Mononuclear cell (primary cell): ENCODE data around the gene ABCA8. TPM values are rescaled to one million over a fixed set of nuclear protein-coding genes. Genes with fewer than 3 reads are reported as not detected.

Source experiments
- H3K27me3 ChIP-seq: 2 replicates; pipeline ENCODE4 v1.6.0; 2011; ENCODE audit warnings: low read length, control low read depth; ENCODE audit not compliant: insufficient read depth
- H3K4me1 ChIP-seq: 2 replicates; pipeline ENCODE4 v1.5.1; 2011; ENCODE audit warnings: mild to moderate bottlenecking, low read length, control low read depth; ENCODE audit not compliant: insufficient read depth
- H3K4me3 ChIP-seq: 2 replicates; pipeline ENCODE4 v1.5.1; 2011; ENCODE audit warnings: mild to moderate bottlenecking, low read length, moderate library complexity
- H3K9me3 ChIP-seq: 2 replicates; pipeline ENCODE4 v1.5.1; 2011; ENCODE audit warnings: low read depth, mild to moderate bottlenecking, control low read depth, low read length
- total RNA-seq: library from RNA; depleted of rRNA; stranded (reverse); fragments of >200 nt; gene quantifications from one replicate; pipeline ENCODE4 v1.2.3, GENCODE V29; 2012

Gene ABCA8
- total RNA-seq, 1 donor: under 0.01 TPM

DNA sequence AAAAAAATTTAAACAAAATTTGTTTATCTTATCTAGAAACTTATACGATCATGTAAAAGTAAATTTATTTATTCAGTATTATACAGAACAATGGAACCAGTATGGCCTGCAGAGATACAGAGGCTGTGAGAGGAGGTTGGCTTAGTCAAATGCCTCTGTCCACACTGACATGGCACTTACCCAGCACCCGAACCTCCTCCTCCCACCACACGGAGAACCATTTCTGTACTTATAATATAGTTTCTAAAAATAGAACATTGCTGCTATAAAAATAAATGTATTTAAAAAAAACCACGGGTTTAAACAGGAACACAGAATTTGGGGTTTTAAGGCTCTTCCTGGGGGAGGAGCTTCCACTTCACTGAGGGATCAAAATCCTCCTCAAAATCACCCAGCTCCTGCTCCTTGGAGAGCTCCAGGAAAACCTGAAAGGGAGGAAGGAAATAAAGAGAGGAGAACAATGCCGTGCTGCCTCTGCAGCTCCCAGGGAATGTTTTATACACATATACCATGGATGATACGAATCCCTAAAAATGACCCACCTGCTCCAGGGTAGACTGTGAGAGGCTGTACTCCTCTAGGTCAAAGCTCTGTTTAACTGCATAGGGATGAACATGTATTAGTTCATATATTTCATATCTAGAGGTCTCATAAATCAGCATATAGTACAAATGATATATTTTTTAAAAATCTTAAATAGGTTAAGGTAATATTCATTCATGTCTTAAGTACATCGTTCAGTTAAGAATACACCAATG is 87.3 kb downstream of the ABCA8 start:
- Histone ChIP-seq H3K27me3 (no peaks in the 10 kb centered on the region), H3K4me1 (no peaks in the 10 kb centered on the region)

DNA sequence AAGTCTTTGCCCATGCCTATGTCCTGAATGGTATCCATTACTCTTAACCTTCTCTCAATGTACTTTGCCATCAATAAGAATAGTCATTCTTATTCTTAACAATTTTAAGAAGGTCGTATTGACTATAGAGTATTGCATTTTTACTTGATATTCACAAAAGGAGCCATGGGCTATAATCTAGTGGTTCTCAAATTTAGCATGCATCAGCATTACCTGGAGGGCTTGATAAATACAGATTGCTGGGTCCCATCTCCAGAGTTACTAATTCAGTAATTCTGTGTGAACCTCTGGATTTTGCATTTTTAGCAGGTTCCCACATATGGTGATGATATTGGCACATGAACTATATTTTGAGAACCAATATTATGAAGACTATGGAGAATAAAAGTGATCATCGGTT is 89.6 kb downstream of the ABCA8 start:
- Histone ChIP-seq H3K27me3 (no peaks in the 10 kb centered on the region), H3K4me3 (no peak overlapping the region), H3K9me3 (no peaks in the 10 kb centered on the region), H3K4me1 (no peaks in the 10 kb centered on the region)

More for the DNA sequence above, 87.3 kb downstream of the ABCA8 start:
- H3K9me3 ChIP-seq: no peaks in the 10 kb centered on the region
- H3K4me3 ChIP-seq: no peak overlapping the region

DNA sequence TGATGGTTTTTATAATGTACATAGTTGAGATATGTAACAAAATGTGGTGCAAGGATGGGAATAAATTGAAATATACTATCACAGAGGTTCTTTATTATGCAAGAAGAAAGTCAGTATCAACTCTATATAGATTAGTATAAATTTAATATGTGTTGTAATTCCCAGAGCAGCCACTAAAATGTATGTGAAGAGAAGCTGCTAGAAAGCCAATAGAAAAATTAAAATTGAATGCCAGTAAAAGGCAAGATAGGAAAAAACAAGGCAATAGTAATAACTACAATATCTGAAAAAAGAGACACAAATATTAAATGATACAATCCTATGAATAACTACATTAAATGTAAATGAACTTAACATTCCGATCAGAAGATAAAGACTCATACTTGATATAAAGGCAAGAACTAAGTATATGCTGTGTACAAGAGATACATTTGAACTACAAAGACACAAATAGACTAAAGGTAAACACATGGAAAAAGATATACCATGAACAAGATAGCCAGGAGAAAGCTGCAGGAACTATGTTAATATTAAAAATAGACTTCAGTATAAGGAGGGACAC is 92.0 kb downstream of the ABCA8 start:
- H3K4me3 ChIP-seq: no peak overlapping the region
- H3K4me1 ChIP-seq: no peaks in the 10 kb centered on the region
- H3K9me3 ChIP-seq: no peaks in the 10 kb centered on the region
- no peaks in the 10 kb centered on the region for H3K27me3 ChIP-seq

DNA sequence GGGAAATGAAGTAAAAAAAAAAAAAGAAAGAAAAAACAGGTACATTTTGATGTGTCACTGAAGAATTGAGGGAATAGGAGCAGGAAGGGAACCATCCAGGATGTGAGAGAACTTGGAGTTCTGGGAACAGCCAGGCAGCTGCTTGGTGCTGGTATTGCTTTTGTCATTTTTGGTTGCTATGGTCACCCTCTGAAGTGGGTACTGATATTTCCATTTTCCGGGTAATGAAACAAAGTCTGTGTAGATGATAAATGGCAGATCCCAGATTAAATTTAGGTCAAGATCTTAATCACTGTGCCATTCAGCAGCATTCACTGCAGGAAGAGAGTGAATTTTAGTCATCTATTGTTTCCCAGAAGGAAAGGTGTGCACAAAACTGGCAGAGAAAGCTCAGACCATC is 93.6 kb downstream of the ABCA8 start:
- Histone ChIP-seq H3K9me3 (no peaks in the 10 kb centered on the region), H3K27me3 (no peaks in the 10 kb centered on the region), H3K4me3 (no peak overlapping the region), H3K4me1 (no peaks in the 10 kb centered on the region)

DNA sequence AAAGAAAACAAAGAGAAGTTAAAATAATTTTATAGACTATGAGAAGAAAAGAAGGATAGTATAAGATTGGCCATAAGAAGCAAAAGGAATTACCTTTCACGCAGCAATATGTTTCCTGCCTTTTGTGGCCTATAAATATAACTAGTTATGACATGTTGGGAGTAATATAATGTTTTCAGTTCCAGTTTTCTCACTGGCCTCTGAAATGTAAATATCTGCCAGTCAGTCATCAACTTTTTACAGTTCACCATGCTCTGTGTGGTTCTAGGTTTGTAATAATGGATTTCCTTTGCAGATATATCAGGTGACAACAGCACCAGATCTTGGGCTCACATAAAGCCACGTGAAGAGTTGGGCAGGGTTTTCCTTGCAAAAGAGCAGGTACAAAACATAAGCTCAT is 94.3 kb downstream of the ABCA8 start:
- H3K27me3 ChIP-seq: no peaks in the 10 kb centered on the region

DNA sequence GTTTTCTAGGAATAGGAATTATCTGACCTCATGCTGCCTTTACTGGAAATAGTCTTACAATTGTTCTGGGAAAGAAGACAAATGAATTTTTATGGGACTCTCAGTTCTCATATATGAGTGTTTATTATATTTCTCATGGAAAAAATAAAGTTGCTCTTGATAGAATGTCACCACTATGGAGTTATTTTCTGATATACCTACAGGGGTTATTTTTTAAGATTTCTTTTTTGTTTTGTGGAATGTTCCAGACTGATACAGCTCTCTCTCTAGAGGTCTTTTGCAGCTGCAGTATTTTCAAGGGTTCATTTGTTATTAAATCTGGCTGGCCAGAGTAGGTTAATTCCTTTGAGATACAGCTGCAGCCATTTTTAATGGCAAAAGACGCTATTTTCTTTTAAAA is 100.7 kb downstream of the ABCA8 start:
- no peak overlapping the region for H3K4me3 ChIP-seq
- no peaks in the 10 kb centered on the region for H3K9me3 ChIP-seq
- no peaks in the 10 kb centered on the region for H3K4me1 ChIP-seq
- H3K27me3 ChIP-seq: no peaks in the 10 kb centered on the region

More for the DNA sequence above, 94.3 kb downstream of the ABCA8 start:
- H3K4me3 ChIP-seq: no peak overlapping the region
- H3K9me3 ChIP-seq: no peaks in the 10 kb centered on the region
- no peaks in the 10 kb centered on the region for H3K4me1 ChIP-seq

DNA sequence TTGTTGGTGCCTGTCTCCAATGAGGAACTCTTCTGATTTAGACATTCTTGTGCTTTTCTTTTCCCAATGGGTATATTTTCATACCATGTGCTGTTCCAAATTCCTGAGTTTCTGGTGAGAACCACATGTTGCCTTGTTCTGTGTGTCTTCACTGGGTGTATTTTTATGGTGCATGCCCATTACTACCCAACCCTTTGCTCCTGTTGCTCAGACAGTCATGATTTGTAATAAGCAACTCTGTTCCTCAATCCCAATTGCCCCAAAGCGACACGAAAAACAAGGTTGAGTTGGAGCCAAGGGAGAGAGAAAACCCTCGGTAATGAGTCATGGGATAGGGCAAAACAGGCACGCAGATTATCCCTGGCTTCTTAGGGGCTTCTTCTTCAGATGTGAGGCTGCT is 101.8 kb downstream of the ABCA8 start:
- H3K27me3 ChIP-seq: no peaks in the 10 kb centered on the region
- H3K4me3 ChIP-seq: no peak overlapping the region
- H3K9me3 ChIP-seq: no peaks in the 10 kb centered on the region
- H3K4me1 ChIP-seq: no peaks in the 10 kb centered on the region

DNA sequence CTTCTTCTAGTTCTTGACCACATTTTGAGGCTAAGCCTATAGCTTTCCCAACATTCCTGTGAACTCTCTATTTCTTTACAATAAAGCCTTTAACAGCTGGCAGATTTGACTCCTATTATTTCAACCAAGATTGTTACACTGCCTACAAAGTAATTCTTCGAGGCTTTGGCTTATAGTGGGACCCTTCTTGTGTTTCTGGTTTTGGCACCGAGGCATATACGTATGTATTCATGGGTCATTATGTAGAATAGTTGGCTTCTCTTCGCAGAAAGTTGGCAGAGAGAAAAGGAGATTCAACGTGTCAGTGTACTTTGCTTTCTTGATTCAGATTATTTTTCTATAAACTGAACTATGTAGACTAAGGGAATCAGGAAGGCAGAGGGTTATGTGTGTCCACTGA is 102.2 kb downstream of the ABCA8 start:
- Histone ChIP-seq H3K4me3 (no peak overlapping the region), H3K9me3 (no peaks in the 10 kb centered on the region), H3K27me3 (no peaks in the 10 kb centered on the region), H3K4me1 (no peaks in the 10 kb centered on the region)

DNA sequence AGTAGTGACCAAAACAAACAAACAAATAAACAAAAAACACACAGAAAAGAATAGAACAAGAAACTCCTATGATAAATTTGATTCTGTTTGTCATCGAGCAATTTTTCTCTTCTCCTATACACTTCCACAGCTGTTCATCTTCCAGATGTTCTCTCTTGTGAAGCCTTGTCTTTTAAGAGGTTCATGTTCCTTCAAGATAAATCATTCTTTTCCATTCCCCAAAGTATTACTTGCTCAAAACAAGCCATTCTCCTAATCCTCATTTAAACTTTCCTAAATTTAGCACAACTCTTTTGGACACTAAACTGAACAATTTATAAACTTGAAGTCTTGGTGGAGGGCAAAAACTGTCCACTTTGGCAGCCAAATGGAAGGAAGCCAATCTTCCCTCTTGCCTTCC is 103.3 kb downstream of the ABCA8 start:
- H3K4me1 ChIP-seq: no peaks in the 10 kb centered on the region
- no peaks in the 10 kb centered on the region for H3K9me3 ChIP-seq
- H3K4me3 ChIP-seq: no peak overlapping the region
- no peaks in the 10 kb centered on the region for H3K27me3 ChIP-seq

DNA sequence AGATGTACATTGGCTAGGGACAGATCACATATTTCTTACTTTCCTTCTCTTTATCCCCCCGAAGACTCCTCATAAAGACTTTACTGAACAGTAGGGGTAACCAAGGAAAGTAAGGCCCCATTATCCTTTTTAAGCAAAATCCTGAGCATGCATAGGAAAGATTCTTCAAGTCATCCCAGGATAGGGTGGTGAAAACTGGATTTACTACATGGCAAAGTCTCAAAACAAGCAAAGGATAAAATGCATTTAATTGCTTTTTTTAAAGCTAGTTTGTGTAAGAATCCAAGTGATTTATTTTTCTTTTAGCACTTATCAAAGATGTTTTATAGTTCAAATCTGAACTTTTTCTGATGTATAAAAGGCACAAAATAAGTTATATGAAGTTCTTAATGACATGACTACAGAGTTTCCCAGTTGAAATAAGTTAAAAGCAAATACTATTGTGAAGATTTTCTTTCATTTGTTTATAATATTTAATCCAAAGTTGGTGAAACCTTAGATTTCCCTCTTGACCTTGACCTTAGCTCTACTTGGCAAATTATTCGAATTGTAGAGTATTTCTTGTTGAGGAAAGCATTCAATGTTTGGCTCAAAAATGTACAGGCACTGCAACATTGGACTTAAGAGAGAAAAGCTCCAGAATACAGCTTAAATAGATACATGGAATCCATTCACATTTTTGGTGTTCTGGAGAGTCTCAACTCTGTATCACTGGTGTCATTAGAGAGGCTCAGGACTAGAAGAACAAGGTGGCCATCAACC is 104.3 kb downstream of the ABCA8 start:
- Histone ChIP-seq H3K4me3 (no peak overlapping the region), H3K4me1 (no peaks in the 10 kb centered on the region), H3K27me3 (no peaks in the 10 kb centered on the region), H3K9me3 (no peaks in the 10 kb centered on the region)

DNA sequence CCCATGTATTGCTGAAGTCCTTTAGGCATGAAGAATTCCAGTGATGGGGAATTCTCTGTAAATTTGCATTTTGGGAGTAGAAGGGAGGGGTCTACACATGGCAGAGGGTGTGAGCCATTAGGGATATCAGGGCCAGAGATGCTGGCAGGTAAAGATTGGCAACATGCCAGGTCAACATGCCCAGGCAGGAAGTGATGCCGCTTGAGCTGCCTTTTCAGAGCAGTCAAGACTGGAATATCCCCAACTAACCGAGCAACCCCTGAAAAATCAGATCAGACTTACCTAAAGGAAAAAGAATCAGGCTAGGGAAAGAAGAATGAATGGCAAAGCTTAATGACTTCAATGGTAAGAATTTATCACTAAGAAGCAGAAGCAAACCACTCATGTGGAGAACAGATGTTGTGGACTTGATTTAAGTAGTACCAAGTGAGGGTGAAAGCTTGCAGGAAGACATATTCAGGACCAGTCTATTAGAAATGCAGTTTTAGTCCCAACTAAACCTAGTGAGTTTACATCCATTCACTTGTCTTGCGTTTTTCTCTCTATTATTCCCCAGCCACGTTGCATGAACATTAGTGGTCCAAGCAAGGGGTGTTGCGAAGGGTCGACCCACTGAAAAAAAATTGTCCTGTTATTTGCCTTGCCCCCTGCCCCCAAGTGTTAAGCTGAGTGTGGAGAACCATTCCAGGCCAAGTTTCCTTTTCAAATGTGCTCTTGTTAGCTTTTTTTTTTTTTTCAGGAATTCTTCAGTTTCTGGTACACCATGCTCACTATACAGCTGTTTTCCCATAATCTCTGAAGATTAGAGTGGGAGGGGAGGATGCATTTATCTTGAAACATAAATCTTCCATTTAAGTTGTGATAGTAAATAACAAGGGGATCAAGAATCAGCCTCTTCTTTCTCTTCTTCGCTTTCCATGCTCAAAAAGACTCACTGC is 105.2 kb downstream of the ABCA8 start:
- H3K27me3 ChIP-seq: no peaks in the 10 kb centered on the region
- no peak overlapping the region for H3K4me3 ChIP-seq
- no peaks in the 10 kb centered on the region for H3K4me1 ChIP-seq
- H3K9me3 ChIP-seq: no peaks in the 10 kb centered on the region

DNA sequence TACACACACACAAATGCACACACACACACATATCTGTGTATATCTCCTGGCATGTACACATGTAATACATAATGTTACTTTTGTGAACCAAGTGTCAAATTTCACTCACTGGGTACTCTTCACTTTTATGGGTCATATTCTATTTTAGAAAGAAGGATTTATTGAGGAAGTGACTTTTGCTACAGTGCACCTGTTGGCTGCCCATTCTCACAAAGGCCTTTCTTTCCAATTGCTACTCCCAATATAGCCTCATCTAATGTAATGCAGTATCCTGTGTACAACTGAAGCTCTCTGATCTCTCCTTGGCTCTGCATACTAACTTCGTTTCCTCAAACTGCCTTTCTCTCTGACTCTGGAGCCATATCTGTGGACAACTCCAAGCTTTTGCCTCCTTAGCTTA is 107.5 kb downstream of the ABCA8 start:
- H3K27me3 ChIP-seq: no peaks in the 10 kb centered on the region
- H3K4me3 ChIP-seq: no peak overlapping the region
- H3K4me1 ChIP-seq: no peaks in the 10 kb centered on the region
- H3K9me3 ChIP-seq: no peaks in the 10 kb centered on the region

DNA sequence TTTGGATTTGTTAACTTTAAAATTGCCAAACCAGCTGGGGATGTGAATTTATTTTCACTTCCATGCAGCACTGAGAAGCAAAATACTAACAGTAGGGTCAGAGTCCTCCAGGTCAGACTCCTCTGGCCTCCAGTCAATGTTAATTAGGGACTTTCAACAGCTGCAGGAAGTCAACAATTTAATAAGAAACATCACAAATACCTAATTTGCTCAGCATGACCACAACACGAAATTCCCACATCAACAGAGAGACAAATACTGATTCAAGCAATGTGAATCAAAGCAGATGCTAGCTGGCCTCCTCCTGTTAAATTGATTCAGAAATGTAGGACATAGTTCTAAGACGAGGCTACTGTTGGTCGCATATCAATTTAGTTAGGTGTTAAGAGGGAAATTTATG is 111.7 kb downstream of the ABCA8 start:
- no peaks in the 10 kb centered on the region for H3K27me3 ChIP-seq
- H3K4me1 ChIP-seq: no peaks in the 10 kb centered on the region
- H3K9me3 ChIP-seq: no peaks in the 10 kb centered on the region
- H3K4me3 ChIP-seq: no peak overlapping the region

DNA sequence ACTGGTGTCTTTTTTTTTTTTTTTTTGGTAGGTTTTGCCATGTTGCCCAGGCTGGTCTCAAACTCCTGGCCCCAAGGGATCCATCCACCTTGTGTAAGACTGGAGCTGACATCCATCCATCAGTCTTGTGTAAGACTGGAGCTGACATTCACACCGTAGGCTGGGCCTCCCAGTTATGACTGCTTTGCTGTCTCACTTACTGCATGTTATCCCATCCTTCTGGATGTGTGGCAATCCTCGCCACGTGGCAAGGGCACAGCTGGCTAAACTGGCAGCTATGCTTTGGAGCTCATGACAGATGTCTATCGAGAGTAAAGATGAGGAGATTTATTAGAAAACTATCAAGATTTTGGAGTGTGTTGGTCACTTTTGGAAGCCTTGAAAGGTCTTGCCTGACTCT is 115.1 kb downstream of the ABCA8 start:
- no peaks in the 10 kb centered on the region for H3K4me1 ChIP-seq
- no peak overlapping the region for H3K4me3 ChIP-seq
- no peaks in the 10 kb centered on the region for H3K9me3 ChIP-seq
- no peaks in the 10 kb centered on the region for H3K27me3 ChIP-seq

DNA sequence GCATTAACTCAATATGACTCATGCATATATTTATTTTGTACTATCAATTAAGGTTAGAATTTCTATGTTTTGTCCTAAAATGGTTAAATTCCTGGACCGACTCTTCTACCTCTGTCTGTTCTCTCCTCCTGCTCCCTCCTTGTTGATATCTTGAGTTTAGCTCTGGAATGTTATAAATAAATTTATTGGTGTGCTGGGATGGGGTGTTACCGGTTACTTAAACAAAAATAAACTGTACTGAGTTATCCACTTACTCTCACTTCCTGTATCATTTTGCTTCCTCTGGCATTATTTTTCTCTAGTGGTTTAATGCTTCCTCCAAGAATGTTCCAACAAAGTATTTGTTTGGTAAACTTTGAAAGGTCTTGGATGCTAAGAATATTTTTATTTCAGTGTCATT is 120.1 kb downstream of the ABCA8 start:
- H3K27me3 ChIP-seq: no peaks in the 10 kb centered on the region
- H3K4me3 ChIP-seq: no peak overlapping the region
- no peaks in the 10 kb centered on the region for H3K9me3 ChIP-seq
- peaks cover 5% of the 10 kb centered on the region for H3K4me1 ChIP-seq
